ENCODE measurements around the gene IL1B.

IL1B gene

DNA sequence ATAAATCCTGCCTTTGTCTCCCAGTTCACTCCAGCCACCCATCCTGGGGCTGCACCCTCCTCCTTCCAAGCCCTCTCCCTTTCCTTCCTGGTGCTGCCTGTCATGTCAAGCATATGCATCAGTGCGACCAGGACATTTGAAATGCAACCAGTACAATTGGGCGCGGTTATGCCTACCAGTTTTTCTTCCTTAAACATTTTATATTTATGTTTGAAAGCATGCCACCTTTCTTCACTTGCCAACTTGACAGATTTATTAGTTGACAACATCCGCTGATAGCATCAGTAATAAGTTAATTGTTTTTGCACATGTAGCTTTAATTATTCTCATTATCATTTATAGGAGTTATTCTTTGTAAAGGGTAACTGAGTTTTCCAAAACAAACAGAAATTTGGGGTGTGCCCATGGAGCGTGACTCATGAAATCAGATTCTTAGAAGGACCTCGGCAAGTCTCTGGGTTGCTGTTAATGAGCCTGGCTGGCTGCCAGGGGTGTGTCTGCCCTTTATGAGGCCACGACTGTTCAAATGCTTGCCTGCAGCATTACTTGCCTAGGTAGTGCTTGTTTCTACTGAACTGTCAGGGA lies 32.8 kb upstream of the IL1B start:
- TF ChIP-seq GATA3 (IDR thresholded peaks at IDR 0.05; ENCODE audit: low read depth, low read length) (no peak), GATA2 (IDR thresholded peaks at IDR 0.05; ENCODE audit: low read depth, low read length) (no peak)

DNA sequence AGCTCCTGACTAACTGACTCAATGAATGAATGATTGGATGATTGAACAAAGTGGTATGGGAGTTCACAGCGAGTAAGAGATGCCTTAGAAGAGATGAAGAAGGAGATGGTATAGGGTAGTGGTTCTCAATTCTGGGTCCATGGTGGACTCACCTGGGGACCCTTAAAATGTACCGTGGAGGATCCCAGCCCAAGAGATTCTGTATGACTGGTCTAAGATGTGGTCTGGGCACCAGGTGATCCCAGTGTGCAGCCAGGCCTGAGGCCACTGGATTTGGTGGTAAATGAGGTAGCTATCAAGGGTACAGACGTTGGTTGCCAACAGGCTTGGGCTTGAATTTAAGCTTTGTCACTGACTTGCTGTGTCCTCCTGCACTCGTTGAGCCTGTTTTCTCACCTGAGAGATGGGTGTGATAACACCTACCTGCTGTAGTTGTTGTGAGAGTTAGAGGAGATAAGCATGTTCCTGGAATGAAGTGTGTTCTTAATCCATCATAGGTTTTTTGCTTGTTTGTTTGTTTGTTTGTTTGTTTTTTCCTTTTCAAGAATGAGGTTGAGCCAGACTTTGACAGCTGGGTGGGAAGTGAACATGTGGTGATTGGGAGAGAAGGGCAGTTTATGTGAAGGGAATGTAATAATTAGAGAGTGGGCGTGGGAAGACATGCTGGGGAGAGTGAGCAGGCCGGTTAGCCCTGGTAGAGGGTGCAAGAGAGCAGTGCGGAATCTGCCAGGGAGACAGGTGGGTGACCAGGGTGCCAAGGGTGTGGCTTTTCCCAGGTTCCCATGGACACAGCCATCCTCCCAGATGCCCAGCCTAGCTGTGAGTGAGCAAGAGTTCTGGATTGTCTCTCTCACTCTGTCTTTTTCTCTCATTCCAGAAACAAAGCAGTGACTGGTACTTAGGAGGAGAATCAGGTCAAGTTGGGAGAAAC lies 31.4 kb upstream of the IL1B start:
- TF ChIP-seq GATA3 (IDR thresholded peaks at IDR 0.05; ENCODE audit: low read depth, low read length) = no peak
- no peak for TF ChIP-seq GATA2 (IDR thresholded peaks at IDR 0.05; ENCODE audit: low read depth, low read length)

DNA sequence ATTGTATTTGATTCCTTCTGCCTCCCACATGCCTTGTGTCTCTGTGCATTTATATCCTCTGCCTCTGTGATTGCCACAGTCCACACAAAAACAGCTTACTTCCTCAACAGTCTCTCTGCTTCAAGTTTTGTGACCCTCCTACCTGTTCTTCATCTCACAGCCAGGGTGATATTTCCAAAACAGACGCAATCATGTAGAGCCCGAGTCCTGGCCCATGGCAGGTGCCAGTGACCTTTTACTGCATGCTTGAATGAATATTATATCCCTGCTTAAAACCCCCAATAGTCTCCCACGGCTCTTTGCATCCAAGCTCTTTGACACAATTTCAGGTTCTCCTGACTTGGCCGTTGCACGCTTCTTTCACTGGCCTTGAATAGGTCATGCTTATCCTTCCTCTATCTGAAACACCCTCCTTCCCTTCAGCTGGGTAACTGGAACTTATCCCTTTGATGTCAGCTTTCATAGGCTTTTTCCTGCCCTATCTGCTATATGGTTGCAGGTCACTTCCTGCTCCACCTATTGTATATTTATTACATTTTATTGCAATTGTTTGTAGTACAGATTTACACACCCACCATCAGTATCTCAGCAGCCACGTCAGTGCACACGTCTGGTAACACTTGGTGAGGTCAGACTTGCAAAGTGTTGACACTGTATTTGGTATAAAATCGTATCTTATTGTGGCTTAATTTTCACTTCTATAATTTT lies 29.7 kb upstream of the IL1B start:
- TF ChIP-seq GATA2 (IDR thresholded peaks at IDR 0.05; ENCODE audit: low read depth, low read length) (no peak), GATA3 (IDR thresholded peaks at IDR 0.05; ENCODE audit: low read depth, low read length) (no peak)

DNA sequence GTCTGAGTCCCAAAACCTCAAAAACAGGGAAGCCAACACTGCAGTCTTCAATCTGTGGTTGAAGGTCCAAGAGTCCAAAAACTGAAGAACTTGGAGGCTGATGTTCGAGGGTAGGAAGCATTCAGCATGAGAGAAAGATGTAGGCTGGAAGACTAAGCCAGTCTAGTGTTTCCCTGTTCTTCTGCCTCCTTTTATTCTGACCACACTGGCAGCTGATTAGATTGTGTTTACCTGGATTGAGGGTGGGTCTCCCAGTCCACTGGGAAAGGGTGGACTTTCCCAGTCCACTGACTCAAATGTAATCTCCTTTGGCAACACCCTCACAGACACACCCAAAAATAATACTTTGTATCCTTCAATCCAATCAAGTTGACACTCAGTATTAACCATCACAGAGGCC lies 27.5 kb upstream of the IL1B start:
- TF ChIP-seq GATA3 (IDR thresholded peaks at IDR 0.05; ENCODE audit: low read depth, low read length) (no peak), GATA2 (IDR thresholded peaks at IDR 0.05; ENCODE audit: low read depth, low read length) (no peak)

DNA sequence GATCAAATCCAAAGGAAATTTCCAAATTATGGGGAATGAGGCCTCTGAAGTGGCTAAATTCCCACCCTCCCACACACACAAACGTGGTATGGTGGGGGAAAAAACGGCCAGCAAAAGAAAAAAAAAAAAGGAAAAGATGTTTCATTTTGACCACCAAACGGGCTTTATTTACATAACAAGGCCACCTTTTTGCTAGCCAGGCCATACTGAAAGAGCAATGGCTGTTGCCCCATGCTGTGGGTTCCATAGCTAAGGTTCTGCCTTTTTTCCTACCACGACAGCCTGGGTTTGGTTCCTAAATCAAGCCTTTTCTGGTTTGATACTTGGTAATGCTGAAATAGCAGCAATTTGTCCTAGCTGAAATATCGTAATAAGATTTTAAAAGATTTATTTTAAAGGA lies 14.0 kb upstream of the IL1B start:
- TF ChIP-seq GATA3 (IDR thresholded peaks at IDR 0.05; ENCODE audit: low read depth, low read length) (no peak), GATA2 (IDR thresholded peaks at IDR 0.05; ENCODE audit: low read depth, low read length) (no peak)

DNA sequence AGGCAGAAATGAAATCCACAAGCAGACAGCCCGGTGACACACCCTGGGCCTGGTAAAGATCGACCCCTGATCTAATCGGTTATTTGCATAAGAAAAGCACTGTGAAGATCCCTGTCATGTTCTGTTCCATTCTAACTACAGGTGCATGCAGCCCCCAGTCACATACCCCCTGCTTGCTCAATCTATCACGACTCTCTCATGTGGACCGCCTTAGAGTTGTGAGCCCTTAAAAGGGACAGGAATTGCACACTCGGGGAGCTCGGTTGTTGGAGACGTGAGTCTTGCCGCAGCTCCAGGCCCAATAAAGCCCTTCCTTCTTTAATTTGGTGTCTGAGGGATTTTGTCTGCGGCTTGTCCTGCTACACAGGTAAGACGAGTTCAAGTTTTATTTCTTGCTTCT lies 13.4 kb upstream of the IL1B start:
- TF ChIP-seq GATA3 (IDR thresholded peaks at IDR 0.05; ENCODE audit: low read depth, low read length) (no peak), GATA2 (IDR thresholded peaks at IDR 0.05; ENCODE audit: low read depth, low read length) (no peak)

DNA sequence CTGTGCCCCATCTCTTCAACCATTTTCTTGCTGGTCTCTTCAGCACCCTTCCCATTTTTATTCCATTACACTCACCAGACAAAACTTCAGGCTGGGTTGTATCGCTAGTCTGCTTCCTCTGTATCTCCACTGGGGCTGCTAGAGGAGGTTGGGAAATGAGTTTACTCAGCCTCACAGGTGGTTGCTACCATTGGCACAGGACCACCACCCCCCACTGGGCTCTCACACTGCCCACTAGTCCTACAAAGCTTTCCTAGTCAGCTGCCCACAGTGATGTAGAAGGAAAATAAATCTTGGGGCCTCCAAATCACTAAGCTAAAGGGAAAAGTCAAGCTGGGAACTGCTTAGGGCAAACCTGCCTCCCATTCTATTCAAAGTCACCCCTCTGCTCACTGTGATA lies 12.3 kb upstream of the IL1B start:
- TF ChIP-seq GATA3 (IDR thresholded peaks at IDR 0.05; ENCODE audit: low read depth, low read length) (no peak), GATA2 (IDR thresholded peaks at IDR 0.05; ENCODE audit: low read depth, low read length) (no peak)

DNA sequence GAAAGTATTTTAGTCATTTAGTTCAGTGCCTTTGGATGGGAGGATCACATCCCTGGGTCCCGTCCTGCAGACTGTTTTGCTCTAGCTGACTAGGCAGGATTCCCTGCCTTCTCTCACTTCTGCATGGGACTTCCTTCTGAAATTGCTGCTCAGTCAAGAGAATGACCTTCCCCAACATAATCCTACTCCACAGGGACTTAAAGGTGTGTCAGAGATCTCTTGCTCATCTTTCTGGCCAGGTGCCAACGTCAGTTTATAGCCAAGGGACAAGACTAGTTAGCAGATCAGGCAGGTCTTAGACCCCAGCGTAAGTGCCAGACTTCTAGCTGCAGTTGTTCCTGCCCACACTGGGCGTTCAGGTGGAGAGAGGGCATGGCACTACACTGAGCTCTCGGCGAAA lies 9.5 kb upstream of the IL1B start:
- TF ChIP-seq GATA2 (IDR thresholded peaks at IDR 0.05; ENCODE audit: low read depth, low read length) (no peak), GATA3 (IDR thresholded peaks at IDR 0.05; ENCODE audit: low read depth, low read length) (no peak)

DNA sequence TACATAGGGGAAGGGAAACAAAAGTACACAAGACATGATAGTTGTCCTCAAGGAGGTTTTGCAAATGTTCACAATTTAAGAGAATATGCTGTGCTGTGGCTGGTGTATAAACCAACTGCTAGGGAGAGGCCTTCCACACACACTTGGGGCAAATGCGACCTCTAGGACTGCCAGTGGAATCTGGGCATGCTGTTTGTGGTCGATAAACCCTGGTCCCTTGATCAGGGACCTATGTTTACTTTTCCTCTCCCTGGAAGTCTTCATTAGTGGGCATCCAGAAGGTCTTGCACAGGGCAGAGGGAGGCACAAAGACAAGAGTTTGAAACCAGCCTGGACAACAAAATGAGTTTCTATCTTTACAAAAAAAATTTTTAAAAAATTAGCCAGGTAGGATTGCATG lies 7.3 kb upstream of the IL1B start:
- no peak for TF ChIP-seq GATA2 (IDR thresholded peaks at IDR 0.05; ENCODE audit: low read depth, low read length)
- no peak for TF ChIP-seq GATA3 (IDR thresholded peaks at IDR 0.05; ENCODE audit: low read depth, low read length)

DNA sequence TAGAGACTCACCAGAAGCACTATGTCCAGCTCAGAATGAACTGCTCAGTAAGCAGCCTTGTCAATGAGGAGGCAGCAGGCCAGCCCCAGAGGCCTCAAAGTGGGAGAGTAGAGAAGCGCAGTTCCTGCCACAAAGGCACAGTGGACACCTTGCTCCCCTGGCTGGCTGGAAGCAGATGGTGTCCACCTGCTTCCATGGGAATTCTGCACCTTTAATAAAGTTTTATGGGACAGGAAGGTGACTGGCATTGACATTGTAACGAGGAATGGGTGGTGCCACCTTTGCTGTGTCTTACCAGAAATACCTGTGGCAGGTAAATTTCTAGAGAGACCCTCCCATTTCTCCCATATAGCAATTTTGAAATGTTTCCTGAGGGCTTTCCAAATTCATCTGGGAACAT lies 6.7 kb upstream of the IL1B start:
- TF ChIP-seq GATA3 (IDR thresholded peaks at IDR 0.05; ENCODE audit: low read depth, low read length) (no peak), GATA2 (IDR thresholded peaks at IDR 0.05; ENCODE audit: low read depth, low read length) (no peak)

DNA sequence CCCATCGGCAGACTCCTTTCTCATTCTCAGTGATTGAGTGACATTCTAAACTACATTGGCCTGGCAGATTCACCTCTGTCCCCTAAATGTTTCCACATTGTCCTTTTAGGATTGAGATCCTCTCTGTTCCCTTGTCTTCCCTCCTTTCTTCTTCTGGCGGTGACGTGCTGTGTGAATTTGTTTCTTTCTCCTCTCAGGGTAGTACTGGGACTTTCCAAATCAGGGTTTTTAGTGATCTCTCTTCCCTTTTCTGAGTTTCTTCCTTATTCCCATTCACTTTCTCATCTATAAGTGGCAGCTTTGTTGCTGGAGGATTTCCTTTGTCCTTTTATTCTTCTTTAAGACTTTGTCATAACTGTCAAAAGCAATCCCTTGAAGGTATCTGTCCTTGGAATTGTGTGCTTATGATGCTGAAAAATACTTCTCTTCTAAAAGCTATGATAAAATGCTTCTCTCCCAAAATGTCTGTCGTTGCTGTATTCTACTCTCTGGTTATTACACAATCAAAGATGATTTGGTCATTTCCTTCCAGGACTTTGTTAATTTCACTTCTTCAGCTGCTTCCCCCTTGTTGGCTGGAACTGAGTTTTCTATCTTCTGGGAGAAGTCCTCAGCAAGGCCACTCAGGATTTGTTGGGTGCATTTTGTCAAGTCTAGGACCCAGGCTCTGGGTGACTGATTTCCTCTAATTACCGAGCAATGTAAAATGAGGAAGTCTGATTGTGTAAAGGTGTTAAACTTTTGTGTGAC lies 4.9 kb upstream of the IL1B start:
- no peak for TF ChIP-seq GATA2 (IDR thresholded peaks at IDR 0.05; ENCODE audit: low read depth, low read length)
- TF ChIP-seq GATA3 (IDR thresholded peaks at IDR 0.05; ENCODE audit: low read depth, low read length) = no peak

DNA sequence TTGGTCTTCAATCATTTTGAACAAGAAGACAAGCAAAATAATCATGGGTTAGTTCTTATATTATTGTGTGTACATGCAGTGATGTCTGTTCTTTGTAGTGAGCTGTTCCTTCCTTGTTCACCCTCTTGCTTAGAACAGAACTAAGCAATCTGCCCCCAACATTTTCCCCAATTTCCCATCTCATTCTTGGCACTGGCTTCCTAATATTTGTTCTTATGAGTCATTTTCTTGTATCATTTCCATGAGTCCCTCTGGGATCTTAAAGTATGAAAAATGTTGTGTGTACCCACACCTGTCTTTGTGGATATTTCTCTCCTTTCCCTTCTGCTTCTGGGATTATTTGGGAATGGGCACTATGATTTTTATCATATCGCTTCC lies 3.5 kb upstream of the IL1B start:
- no peak for TF ChIP-seq GATA2 (IDR thresholded peaks at IDR 0.05; ENCODE audit: low read depth, low read length)
- no peak for TF ChIP-seq GATA3 (IDR thresholded peaks at IDR 0.05; ENCODE audit: low read depth, low read length)

DNA sequence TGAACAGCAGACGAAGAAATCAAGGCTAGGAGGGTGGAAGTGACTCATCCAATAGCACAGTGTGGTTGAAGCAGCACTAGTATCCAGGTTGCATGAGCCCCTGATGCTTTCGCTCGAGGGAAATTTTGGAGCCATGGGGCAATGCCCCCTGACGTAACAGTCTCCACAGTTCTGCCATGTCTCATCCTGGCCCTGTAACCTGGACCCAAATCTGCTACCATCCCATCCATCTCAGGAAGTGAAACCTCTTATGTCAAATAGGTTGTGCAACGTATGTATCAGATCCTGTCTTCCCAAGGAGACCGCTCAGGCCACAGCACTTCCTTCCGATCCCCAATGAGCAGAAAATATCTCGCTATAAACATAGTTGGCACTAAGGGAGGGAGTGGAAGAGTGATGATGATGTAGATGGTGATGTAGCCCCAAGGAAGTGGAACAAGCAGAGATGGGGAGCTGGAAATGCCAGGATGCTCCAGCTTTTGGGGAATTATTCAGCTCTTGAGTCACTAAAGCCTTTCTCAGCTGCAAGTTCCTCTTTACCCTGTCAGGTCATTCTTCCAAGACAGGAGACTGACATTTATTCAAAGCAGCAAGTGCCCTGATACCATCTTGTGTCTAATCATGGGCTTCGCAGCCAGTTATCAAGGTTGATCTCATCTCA lies 3.0 kb upstream of the IL1B start:
- TF ChIP-seq GATA3 (IDR thresholded peaks at IDR 0.05; ENCODE audit: low read depth, low read length) (no peak), GATA2 (IDR thresholded peaks at IDR 0.05; ENCODE audit: low read depth, low read length) (no peak)

Measured in SH-SY5Y (cell line).